Measurements from ENCODE around the gene CEP68.

The CEP68 gene

DNA sequence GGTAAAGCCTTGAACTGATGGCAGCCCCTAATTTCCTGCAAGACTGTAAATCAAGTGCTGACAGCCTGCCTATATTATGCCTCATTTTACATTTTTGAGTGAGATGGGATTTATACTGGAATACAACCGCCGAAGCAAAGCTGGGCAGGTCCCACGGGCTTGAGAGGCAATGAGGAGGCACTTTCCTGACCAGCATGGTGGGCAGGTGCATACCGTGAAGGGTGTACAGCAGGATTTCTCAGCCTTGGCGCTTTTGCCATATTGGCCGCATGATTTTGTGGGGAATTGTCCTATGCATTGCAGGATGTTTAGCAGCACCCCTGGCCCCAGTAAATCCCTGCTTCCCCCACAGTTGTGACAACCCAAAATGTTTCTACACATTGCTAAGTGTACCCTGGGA, 22.8 kb downstream of the CEP68 start:
- no peaks in the 10 kb centered on the region for H3K9me3 ChIP-seq (ENCODE audit: control insufficient read depth, low read length)
- H3K36me3 ChIP-seq (ENCODE audit: control insufficient read depth, insufficient read depth, low read length): peaks cover 46% of the 10 kb centered on the region
- H3K27me3 ChIP-seq (replicated peaks; ENCODE audit: control insufficient read depth, insufficient read depth, low read length, poor library complexity, severe bottlenecking): no peaks in the 10 kb centered on the region
- no peak overlapping the region for H3K4me3 ChIP-seq (ENCODE audit: insufficient read depth, low read depth, low read length, poor library complexity, severe bottlenecking)
- H3K27ac ChIP-seq (ENCODE audit: insufficient read depth, low read length, poor library complexity, severe bottlenecking): no peak overlapping the region
- H3K4me1 ChIP-seq (ENCODE audit: control insufficient read depth, insufficient read depth, low read length, poor library complexity, severe bottlenecking): no peaks in the 10 kb centered on the region
- no peak for DNase-seq

DNA sequence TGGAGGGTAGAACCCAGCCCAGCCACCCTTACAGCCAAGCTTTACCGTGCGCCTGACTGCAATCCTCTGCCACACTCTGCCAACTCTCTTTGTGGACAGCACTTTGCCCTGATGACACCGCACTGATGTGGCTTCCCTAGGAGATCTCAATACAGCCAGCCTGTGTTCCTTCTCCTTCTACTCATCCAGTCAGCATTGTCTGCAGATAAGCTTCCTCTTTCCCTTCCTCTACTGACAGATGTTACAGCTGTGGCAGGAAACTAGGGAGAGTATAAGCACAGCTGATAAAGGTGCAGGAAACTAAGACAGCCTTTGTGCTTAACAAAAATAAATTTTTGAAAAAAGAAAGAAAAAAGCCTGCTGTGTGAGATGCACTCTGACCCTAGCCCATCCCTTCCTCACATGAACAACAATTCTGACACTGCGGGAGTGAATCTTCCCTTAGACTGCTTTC, 25.0 kb downstream of the CEP68 start:
- Histone ChIP-seq H3K36me3 (ENCODE audit: control insufficient read depth, insufficient read depth, low read length) (peaks cover 59% of the 10 kb centered on the region), H3K27ac (ENCODE audit: insufficient read depth, low read length, poor library complexity, severe bottlenecking) (no peak overlapping the region), H3K9me3 (ENCODE audit: control insufficient read depth, low read length) (no peaks in the 10 kb centered on the region), H3K4me1 (ENCODE audit: control insufficient read depth, insufficient read depth, low read length, poor library complexity, severe bottlenecking) (no peaks in the 10 kb centered on the region), H3K27me3 (replicated peaks; ENCODE audit: control insufficient read depth, insufficient read depth, low read length, poor library complexity, severe bottlenecking) (no peaks in the 10 kb centered on the region), H3K4me3 (ENCODE audit: insufficient read depth, low read depth, low read length, poor library complexity, severe bottlenecking) (no peak overlapping the region)
- DNase-seq: no peak

DNA sequence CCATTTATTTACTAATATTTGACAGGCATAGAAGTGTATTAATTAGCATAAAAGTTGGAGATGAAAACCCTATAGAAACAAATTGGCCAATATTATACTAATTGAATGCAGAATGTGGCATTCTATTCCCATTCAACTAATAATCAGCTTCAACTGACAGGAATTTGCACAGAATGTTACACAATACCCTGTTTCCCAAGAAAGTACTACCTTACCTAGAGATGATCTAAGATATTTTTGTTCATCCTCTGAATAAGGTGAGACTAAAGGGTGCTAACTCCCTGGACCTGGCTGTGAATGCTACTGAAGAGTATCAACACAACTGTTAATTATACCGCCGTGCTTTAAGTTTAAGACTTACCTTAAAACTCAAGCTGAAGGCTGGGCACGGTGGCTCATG, 28.9 kb downstream of the CEP68 start:
- no peaks in the 10 kb centered on the region for H3K4me1 ChIP-seq (ENCODE audit: control insufficient read depth, insufficient read depth, low read length, poor library complexity, severe bottlenecking)
- H3K27me3 ChIP-seq (replicated peaks; ENCODE audit: control insufficient read depth, insufficient read depth, low read length, poor library complexity, severe bottlenecking): no peaks in the 10 kb centered on the region
- H3K27ac ChIP-seq (ENCODE audit: insufficient read depth, low read length, poor library complexity, severe bottlenecking): no peak overlapping the region
- DNase-seq: no peak
- H3K36me3 ChIP-seq (ENCODE audit: control insufficient read depth, insufficient read depth, low read length): peaks cover 56% of the 10 kb centered on the region
- H3K9me3 ChIP-seq (ENCODE audit: control insufficient read depth, low read length): no peaks in the 10 kb centered on the region
- H3K4me3 ChIP-seq (ENCODE audit: insufficient read depth, low read depth, low read length, poor library complexity, severe bottlenecking): no peak overlapping the region

DNA sequence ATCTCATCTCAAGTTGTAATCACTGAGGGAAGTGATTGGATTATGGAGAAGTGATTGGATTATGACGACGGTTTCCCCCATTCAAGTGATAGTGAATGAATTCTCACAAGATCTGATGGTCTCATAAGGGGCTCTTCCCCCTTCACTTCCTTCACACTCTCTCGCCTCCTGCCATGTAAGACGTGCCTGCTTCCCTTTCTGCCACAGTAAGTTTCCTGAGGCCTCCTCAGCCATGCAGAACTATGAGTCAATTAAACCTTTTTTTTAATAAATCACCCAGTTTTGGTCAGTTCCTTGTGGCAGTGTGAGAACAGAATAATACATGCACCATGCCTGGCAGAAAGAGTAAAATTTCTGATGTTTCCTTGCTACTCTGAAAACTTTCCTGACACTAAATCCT, 36.6 kb downstream of the CEP68 start:
- H3K4me1 ChIP-seq (ENCODE audit: control insufficient read depth, insufficient read depth, low read length, poor library complexity, severe bottlenecking): no peaks in the 10 kb centered on the region
- no peaks in the 10 kb centered on the region for H3K27me3 ChIP-seq (replicated peaks; ENCODE audit: control insufficient read depth, insufficient read depth, low read length, poor library complexity, severe bottlenecking)
- no peak overlapping the region for H3K4me3 ChIP-seq (ENCODE audit: insufficient read depth, low read depth, low read length, poor library complexity, severe bottlenecking)
- H3K27ac ChIP-seq (ENCODE audit: insufficient read depth, low read length, poor library complexity, severe bottlenecking): no peak overlapping the region
- DNase-seq: no peak
- H3K36me3 ChIP-seq (ENCODE audit: control insufficient read depth, insufficient read depth, low read length): peaks cover 61% of the 10 kb centered on the region
- H3K9me3 ChIP-seq (ENCODE audit: control insufficient read depth, low read length): no peaks in the 10 kb centered on the region

DNA sequence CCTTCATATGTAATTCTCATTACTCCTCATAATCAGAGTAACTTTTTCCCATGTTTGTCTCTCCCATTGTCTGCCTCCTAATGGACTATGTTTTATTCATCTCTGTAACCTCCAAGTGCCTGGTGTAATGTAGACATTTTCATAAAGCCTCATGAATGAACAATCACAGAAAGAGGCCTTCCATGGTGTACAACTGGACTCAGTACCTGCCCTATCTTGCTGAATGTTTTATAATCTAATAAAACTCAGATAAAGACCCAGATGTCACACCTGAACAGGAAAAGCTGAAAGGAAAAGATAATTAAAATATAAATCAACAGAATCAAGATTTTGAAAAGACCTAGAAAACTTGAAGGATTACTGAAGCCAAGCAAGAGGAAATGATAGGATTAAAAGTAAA, 37.0 kb downstream of the CEP68 start:
- no peaks in the 10 kb centered on the region for H3K4me1 ChIP-seq (ENCODE audit: control insufficient read depth, insufficient read depth, low read length, poor library complexity, severe bottlenecking)
- no peak for DNase-seq
- no peaks in the 10 kb centered on the region for H3K9me3 ChIP-seq (ENCODE audit: control insufficient read depth, low read length)
- H3K4me3 ChIP-seq (ENCODE audit: insufficient read depth, low read depth, low read length, poor library complexity, severe bottlenecking): no peak overlapping the region
- H3K36me3 ChIP-seq (ENCODE audit: control insufficient read depth, insufficient read depth, low read length): peaks cover 60% of the 10 kb centered on the region
- no peak overlapping the region for H3K27ac ChIP-seq (ENCODE audit: insufficient read depth, low read length, poor library complexity, severe bottlenecking)
- no peaks in the 10 kb centered on the region for H3K27me3 ChIP-seq (replicated peaks; ENCODE audit: control insufficient read depth, insufficient read depth, low read length, poor library complexity, severe bottlenecking)

DNA sequence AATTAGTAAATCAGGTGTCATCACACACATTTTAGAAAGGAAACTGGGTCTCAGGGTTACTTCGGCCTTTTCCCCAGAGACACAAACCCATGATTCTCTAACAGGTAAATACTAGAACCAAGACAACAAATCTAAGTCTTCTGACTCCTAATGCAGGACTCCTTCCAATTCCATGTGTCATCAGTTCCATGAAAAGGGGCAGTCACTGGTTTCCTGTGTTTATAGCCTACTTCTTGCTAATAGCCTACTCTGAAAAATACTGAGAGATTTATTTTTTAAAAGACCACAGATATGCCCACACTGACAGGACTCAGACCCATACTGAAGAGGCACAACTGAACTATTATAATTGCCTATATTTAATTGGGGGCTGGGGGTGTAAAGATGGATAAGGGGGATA, 40.7 kb downstream of the CEP68 start:
- no peak overlapping the region for H3K4me3 ChIP-seq (ENCODE audit: insufficient read depth, low read depth, low read length, poor library complexity, severe bottlenecking)
- DNase-seq: no peak
- peaks cover 50% of the 10 kb centered on the region for H3K36me3 ChIP-seq (ENCODE audit: control insufficient read depth, insufficient read depth, low read length)
- no peaks in the 10 kb centered on the region for H3K27me3 ChIP-seq (replicated peaks; ENCODE audit: control insufficient read depth, insufficient read depth, low read length, poor library complexity, severe bottlenecking)
- no peaks in the 10 kb centered on the region for H3K9me3 ChIP-seq (ENCODE audit: control insufficient read depth, low read length)
- H3K4me1 ChIP-seq (ENCODE audit: control insufficient read depth, insufficient read depth, low read length, poor library complexity, severe bottlenecking): no peaks in the 10 kb centered on the region
- H3K27ac ChIP-seq (ENCODE audit: insufficient read depth, low read length, poor library complexity, severe bottlenecking): no peak overlapping the region

DNA sequence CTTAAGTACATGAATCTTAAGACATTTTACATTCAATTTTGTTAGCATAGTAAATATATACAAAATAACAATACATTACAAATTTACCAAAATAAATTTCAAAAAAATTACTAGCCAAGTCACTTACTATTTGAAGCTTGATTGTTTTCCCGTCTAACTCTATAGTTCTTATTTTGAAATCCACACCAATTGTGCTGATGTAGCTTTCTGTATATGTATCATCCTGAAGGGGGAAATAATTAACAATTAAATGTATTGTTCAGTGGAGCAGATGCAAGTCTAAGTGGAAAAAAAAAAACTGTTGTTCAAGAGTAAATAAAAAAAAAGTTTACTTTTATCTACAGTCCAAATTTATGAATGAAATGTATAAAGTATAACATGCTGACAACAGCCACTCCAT, 41.6 kb downstream of the CEP68 start:
- DNase-seq: no peak
- no peak overlapping the region for H3K27ac ChIP-seq (ENCODE audit: insufficient read depth, low read length, poor library complexity, severe bottlenecking)
- H3K4me3 ChIP-seq (ENCODE audit: insufficient read depth, low read depth, low read length, poor library complexity, severe bottlenecking): no peak overlapping the region
- H3K27me3 ChIP-seq (replicated peaks; ENCODE audit: control insufficient read depth, insufficient read depth, low read length, poor library complexity, severe bottlenecking): no peaks in the 10 kb centered on the region
- H3K9me3 ChIP-seq (ENCODE audit: control insufficient read depth, low read length): no peaks in the 10 kb centered on the region
- no peaks in the 10 kb centered on the region for H3K4me1 ChIP-seq (ENCODE audit: control insufficient read depth, insufficient read depth, low read length, poor library complexity, severe bottlenecking)
- peaks cover 43% of the 10 kb centered on the region for H3K36me3 ChIP-seq (ENCODE audit: control insufficient read depth, insufficient read depth, low read length)

DNA sequence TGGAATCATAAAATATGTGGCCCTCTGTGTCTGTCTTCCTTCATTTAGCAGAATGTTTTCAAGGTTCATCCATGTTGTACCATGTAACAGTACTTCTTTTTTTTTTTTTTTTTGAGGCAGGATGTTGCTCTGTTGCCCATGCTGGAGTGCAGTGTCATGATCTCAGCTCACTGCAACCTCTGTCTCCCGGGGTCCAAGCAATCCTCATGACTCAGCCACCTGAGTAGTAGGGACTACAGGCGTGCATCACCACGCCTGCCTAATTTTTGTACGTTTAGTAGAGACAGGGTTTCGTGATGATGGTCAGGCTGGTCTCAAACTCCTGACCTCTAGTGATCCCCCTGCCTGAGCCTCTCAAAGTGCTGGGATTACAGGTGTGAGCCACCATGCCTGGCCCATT, 42.5 kb downstream of the CEP68 start:
- Histone ChIP-seq H3K4me3 (ENCODE audit: insufficient read depth, low read depth, low read length, poor library complexity, severe bottlenecking) (no peak overlapping the region), H3K27me3 (replicated peaks; ENCODE audit: control insufficient read depth, insufficient read depth, low read length, poor library complexity, severe bottlenecking) (no peaks in the 10 kb centered on the region), H3K9me3 (ENCODE audit: control insufficient read depth, low read length) (no peaks in the 10 kb centered on the region), H3K27ac (ENCODE audit: insufficient read depth, low read length, poor library complexity, severe bottlenecking) (no peak overlapping the region), H3K36me3 (ENCODE audit: control insufficient read depth, insufficient read depth, low read length) (peaks cover 41% of the 10 kb centered on the region), H3K4me1 (ENCODE audit: control insufficient read depth, insufficient read depth, low read length, poor library complexity, severe bottlenecking) (no peaks in the 10 kb centered on the region)
- DNase-seq: no peak

DNA sequence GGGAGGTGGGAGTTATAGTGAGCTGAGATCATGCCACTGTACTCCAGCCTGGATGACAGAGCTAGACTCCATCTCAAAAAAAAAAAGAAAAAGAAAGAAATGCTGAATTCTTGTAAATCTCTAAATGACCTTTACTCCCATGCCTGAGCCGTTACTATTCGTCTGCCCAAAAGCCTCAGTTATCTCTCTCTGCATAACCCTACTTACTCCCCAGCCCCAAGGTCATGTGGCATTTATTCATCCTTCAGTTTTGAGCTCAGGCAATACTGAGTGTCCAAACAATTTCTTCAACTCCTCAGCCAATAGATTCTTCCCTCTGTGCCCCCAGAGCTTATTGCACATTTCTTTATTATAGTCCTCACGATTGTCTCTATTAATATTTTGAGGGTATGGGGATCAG, 44.9 kb downstream of the CEP68 start:
- peaks cover 35% of the 10 kb centered on the region for H3K36me3 ChIP-seq (ENCODE audit: control insufficient read depth, insufficient read depth, low read length)
- no peak for DNase-seq
- H3K4me1 ChIP-seq (ENCODE audit: control insufficient read depth, insufficient read depth, low read length, poor library complexity, severe bottlenecking): no peaks in the 10 kb centered on the region
- no peak overlapping the region for H3K4me3 ChIP-seq (ENCODE audit: insufficient read depth, low read depth, low read length, poor library complexity, severe bottlenecking)
- H3K9me3 ChIP-seq (ENCODE audit: control insufficient read depth, low read length): no peaks in the 10 kb centered on the region
- no peak overlapping the region for H3K27ac ChIP-seq (ENCODE audit: insufficient read depth, low read length, poor library complexity, severe bottlenecking)
- H3K27me3 ChIP-seq (replicated peaks; ENCODE audit: control insufficient read depth, insufficient read depth, low read length, poor library complexity, severe bottlenecking): no peaks in the 10 kb centered on the region

DNA sequence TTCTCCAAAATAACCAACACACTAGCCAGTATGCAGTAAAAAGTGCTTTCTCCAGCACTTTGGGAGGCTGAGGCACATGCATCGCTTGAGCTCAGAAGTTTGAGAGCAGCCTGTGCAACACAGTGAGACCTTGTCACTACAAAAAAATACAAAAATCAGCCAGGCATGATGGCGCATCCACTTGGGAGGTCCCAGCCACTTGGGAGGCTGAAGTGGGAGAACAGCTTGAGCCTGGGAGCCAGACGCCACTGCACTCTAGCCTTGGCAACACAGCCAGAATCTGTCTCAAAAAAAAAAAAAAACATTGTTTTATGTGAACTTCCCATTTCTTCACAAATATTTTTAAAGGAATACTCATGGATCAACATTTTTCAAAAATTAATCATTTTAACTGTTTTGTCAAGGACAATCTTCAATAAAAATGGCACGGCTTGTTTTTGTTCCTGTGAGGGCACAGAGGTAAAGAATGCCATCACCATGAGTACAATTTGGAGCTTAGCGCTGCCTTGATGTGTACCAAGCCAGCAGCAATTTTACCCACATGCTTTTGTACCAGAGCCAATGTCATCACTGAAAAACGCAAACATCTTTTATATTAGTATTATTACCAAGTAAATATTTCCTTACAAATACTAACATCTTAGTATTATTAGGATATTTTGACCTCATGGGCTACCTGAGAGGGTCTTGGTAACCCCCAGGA, 46.9 kb downstream of the CEP68 start:
- no peaks in the 10 kb centered on the region for H3K9me3 ChIP-seq (ENCODE audit: control insufficient read depth, low read length)
- H3K27ac ChIP-seq (ENCODE audit: insufficient read depth, low read length, poor library complexity, severe bottlenecking): no peak overlapping the region
- DNase-seq: no peak
- peaks cover 22% of the 10 kb centered on the region for H3K36me3 ChIP-seq (ENCODE audit: control insufficient read depth, insufficient read depth, low read length)
- H3K27me3 ChIP-seq (replicated peaks; ENCODE audit: control insufficient read depth, insufficient read depth, low read length, poor library complexity, severe bottlenecking): no peaks in the 10 kb centered on the region
- no peaks in the 10 kb centered on the region for H3K4me1 ChIP-seq (ENCODE audit: control insufficient read depth, insufficient read depth, low read length, poor library complexity, severe bottlenecking)
- no peak overlapping the region for H3K4me3 ChIP-seq (ENCODE audit: insufficient read depth, low read depth, low read length, poor library complexity, severe bottlenecking)

Measured in effector memory CD4-positive, alpha-beta T cell (primary cell).